Hepatic stellate cell (primary cell): ENCODE measurements around the gene VPS13A.

Experiments used
- DNase-seq: peaks from one replicate; pipeline ENCODE4 v3.0.0; 2011; ENCODE audit warnings: low spot score

The VPS13A gene

GRCh38 chr9:77460938-77461337 is 283.6 kb downstream of the VPS13A start:
- DNase-seq, result no peak

GRCh38 chr9:77462066-77462465 is 284.7 kb downstream of the VPS13A start:
- no peak for DNase-seq

- DNase-seq, result no peak
Measured at GRCh38 chr9:77463151-77463550, 285.8 kb downstream of the VPS13A start.

- no peak for DNase-seq
Measured at GRCh38 chr9:77464661-77465060, 287.3 kb downstream of the VPS13A start.

GRCh38 chr9:77469515-77470231 is 292.3 kb downstream of the VPS13A start:
- DNase-seq, result no peak
